GM12874 (cell line): ENCODE results near the gene JADE1.

Source experiments
- TF ChIP-seq, protein P1 (sequence below): IDR thresholded peaks from 2 replicates; pipeline ENCODE4 v1.5.1; 2011; ENCODE audit warnings: low read depth, mild to moderate bottlenecking, control low read depth, low read length, moderate library complexity; ENCODE audit not compliant: insufficient read depth

JADE1 gene

DNA sequence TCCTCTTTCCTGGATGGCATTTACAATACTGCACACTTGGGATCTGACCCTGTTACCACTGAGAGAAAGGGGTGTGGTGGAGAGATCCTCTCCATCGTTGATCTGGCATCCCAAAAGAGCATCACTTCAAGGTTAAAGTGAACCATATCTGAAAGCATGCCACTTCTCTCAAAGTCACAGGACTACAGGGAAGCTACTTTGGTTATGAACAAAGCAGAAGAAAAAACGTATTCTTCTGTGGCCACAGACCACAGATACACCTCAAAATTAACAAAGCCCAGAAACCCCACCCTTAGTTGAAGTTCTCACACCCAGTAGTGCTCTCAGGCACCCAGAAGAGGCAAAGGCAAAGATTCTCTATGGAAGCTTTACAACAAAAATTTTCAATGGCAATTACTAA, 108.3 kb downstream of the JADE1 start:
- TF ChIP-seq, protein P1, sequence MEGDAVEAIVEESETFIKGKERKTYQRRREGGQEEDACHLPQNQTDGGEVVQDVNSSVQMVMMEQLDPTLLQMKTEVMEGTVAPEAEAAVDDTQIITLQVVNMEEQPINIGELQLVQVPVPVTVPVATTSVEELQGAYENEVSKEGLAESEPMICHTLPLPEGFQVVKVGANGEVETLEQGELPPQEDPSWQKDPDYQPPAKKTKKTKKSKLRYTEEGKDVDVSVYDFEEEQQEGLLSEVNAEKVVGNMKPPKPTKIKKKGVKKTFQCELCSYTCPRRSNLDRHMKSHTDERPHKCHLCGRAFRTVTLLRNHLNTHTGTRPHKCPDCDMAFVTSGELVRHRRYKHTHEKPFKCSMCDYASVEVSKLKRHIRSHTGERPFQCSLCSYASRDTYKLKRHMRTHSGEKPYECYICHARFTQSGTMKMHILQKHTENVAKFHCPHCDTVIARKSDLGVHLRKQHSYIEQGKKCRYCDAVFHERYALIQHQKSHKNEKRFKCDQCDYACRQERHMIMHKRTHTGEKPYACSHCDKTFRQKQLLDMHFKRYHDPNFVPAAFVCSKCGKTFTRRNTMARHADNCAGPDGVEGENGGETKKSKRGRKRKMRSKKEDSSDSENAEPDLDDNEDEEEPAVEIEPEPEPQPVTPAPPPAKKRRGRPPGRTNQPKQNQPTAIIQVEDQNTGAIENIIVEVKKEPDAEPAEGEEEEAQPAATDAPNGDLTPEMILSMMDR, result no peak

GRCh38 chr4:128921954-128922353, 112.5 kb downstream of the JADE1 start:
- TF ChIP-seq, protein P1, result no peak
